ENCODE data around the gene UBQLN4. TPM values are rescaled to one million over a fixed set of nuclear protein-coding genes. Genes with fewer than 3 reads are reported as not detected.

UBQLN4 gene
- total RNA-seq, 1 donor = 13.0 TPM

DNA sequence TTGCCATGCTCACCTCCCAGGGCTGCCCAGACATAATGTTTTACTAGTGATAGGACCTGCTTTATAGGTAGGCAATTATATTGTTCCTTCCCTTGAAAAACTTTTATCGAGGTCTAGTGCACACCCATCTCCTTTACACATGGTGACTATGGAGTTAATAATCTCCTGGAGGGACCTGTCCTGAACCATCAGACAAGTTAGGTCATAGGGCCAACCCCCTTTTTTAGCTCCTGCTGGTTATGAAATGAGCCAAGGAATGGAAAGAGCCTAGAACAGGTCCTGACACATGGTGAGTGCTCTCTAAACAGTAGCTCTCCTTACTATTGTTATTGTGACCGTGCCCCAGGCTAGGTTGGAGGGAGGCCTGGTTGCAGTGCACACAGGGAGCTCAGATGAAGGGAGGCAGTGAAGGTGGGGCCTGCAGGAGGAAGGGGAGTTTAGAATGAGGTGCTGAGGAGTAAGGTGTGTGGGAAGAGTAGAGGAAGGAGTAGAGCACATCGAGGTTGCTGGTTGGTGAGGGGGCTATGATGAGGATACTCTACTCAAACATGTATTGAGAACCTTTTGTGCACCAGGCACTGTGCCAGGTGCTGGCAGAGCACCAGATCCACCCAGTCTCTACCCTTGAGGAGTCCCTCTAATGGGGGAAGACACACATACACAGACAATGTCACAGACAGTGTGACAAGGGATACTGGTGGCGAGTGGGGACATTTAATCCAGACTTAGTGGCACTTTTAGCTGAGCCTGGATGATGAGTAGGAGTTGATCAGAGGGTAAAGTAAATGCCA lies 46.8 kb upstream of the UBQLN4 start:
- Histone ChIP-seq H3K4me2 (ENCODE audit: insufficient read depth, low read length) (no peak overlapping the region), H3K79me2 (ENCODE audit: insufficient read depth, low read length) (peaks cover 21% of the 10 kb centered on the region), H3K4me1 (ENCODE audit: insufficient read depth, low read length) (peaks cover 63% of the 10 kb centered on the region), H3K27ac (ENCODE audit: low read depth, low read length) (peak overlapping the region; percentile 20), H3K9me3 (ENCODE audit: low read depth, low read length) (no peaks in the 10 kb centered on the region), H3K4me3 (ENCODE audit: insufficient read depth, low read length) (no peak overlapping the region), H3K36me3 (ENCODE audit: insufficient read depth, low read length) (no peaks in the 10 kb centered on the region), H2AFZ (ENCODE audit: low read length) (no peak overlapping the region), H4K20me1 (ENCODE audit: insufficient read depth, low read length) (no peaks in the 10 kb centered on the region), H3K27me3 (ENCODE audit: insufficient read depth, low read length) (no peaks in the 10 kb centered on the region)
- TF ChIP-seq CTCF (IDR thresholded peaks at IDR 0.05; ENCODE audit: extremely low read depth, low read depth, low read length) = no peak
- no peak for DNase-seq (ENCODE audit: insufficient read length, low spot score, missing footprints)

DNA sequence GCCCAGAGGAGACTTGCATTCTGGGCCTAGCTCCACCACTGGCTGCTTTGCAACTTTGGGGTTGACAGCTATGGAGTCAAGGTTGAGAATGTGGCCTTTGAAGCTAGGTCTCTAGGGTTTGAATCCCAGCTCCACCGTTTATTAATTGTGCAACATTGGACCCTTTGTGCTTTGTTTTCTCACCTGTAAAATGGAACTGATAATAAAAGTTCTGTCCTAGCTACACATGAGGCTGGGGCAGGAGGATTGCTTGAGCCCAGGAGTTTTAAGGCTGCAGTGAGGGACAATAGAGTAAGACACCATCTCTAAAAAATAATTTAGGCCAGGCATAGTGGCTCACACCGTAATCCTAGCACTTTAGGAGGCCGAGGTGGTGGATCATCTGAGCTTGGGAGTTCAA lies 45.7 kb upstream of the UBQLN4 start:
- H3K27ac ChIP-seq (ENCODE audit: low read depth, low read length) = no peak overlapping the region
- H3K79me2 ChIP-seq (ENCODE audit: insufficient read depth, low read length) = peaks cover 11% of the 10 kb centered on the region
- H3K36me3 ChIP-seq (ENCODE audit: insufficient read depth, low read length) = no peaks in the 10 kb centered on the region
- H4K20me1 ChIP-seq (ENCODE audit: insufficient read depth, low read length) = no peaks in the 10 kb centered on the region
- H3K4me1 ChIP-seq (ENCODE audit: insufficient read depth, low read length) = peaks cover 52% of the 10 kb centered on the region
- no peaks in the 10 kb centered on the region for H3K27me3 ChIP-seq (ENCODE audit: insufficient read depth, low read length)
- no peak overlapping the region for H3K4me2 ChIP-seq (ENCODE audit: insufficient read depth, low read length)
- H3K9me3 ChIP-seq (ENCODE audit: low read depth, low read length) = no peaks in the 10 kb centered on the region
- DNase-seq (ENCODE audit: insufficient read length, low spot score, missing footprints) = no peak
- no peak for TF ChIP-seq CTCF (IDR thresholded peaks at IDR 0.05; ENCODE audit: extremely low read depth, low read depth, low read length)
- H2AFZ ChIP-seq (ENCODE audit: low read length) = no peak overlapping the region
- no peak overlapping the region for H3K4me3 ChIP-seq (ENCODE audit: insufficient read depth, low read length)

DNA sequence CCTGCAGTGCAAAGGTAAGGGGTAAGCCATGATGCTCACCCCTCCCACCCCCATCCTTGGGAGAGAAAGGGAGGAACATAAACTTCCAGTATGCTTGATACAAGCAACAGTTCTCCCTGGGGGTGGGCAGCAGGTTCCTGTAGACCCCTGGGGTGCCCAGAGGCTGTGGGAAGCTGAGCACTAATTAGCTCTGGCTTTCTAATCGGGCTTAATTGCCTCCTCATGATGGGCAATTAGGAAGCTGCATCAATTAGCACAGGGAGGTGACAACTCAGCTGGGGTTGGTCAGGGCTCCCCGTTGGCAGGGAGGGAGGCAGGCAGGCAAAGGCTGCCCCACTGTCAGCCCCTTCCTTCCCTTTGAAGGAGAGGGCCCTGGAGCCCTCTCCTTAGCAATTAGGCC lies 45.2 kb upstream of the UBQLN4 start:
- Histone ChIP-seq H3K27ac (ENCODE audit: low read depth, low read length) (no peak overlapping the region), H3K4me2 (ENCODE audit: insufficient read depth, low read length) (no peak overlapping the region), H3K9me3 (ENCODE audit: low read depth, low read length) (no peaks in the 10 kb centered on the region), H3K79me2 (ENCODE audit: insufficient read depth, low read length) (peaks cover 11% of the 10 kb centered on the region), H3K4me1 (ENCODE audit: insufficient read depth, low read length) (peaks cover 47% of the 10 kb centered on the region), H3K36me3 (ENCODE audit: insufficient read depth, low read length) (no peaks in the 10 kb centered on the region), H2AFZ (ENCODE audit: low read length) (no peak overlapping the region), H3K27me3 (ENCODE audit: insufficient read depth, low read length) (no peaks in the 10 kb centered on the region), H4K20me1 (ENCODE audit: insufficient read depth, low read length) (no peaks in the 10 kb centered on the region), H3K4me3 (ENCODE audit: insufficient read depth, low read length) (no peak overlapping the region)
- no peak for DNase-seq (ENCODE audit: insufficient read length, low spot score, missing footprints)
- TF ChIP-seq CTCF (IDR thresholded peaks at IDR 0.05; ENCODE audit: extremely low read depth, low read depth, low read length) = no peak

DNA sequence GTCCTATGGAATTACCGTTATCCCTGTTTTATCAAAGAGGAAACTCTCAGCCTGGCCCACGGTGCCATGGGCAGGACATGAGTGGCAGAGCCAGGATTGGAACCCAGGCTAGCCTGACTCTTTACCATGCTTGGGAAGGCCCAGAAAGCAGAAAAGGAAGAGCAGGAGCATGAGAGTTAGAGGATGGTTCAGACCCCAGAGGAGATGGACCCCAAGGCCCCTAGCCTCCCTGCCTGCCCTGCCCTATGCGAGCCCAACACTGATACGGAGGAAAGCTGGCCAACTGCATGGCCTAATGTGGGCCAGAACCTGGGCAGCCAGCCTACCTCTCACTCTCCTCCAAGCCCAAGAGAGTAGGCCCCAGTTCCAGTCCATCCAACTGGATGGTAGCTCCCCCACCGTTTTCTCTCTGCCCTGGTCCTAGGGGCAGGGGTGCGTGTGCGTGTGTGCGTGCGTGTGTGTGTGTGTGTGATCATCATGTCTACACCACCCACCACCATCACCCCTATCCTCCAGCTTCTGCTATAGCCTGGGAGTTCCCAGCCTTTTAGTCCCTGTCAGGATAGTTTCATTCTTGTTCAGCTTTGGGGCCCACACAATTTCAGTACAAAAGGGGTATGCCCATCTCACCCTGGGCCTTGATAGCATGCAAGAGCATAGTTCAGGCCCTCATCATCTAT lies 44.0 kb upstream of the UBQLN4 start:
- no peak overlapping the region for H3K4me2 ChIP-seq (ENCODE audit: insufficient read depth, low read length)
- H3K4me1 ChIP-seq (ENCODE audit: insufficient read depth, low read length) = peaks cover 35% of the 10 kb centered on the region
- no peak for TF ChIP-seq CTCF (IDR thresholded peaks at IDR 0.05; ENCODE audit: extremely low read depth, low read depth, low read length)
- H3K36me3 ChIP-seq (ENCODE audit: insufficient read depth, low read length) = no peaks in the 10 kb centered on the region
- no peaks in the 10 kb centered on the region for H4K20me1 ChIP-seq (ENCODE audit: insufficient read depth, low read length)
- H3K27me3 ChIP-seq (ENCODE audit: insufficient read depth, low read length) = no peaks in the 10 kb centered on the region
- H3K79me2 ChIP-seq (ENCODE audit: insufficient read depth, low read length) = peaks cover 6% of the 10 kb centered on the region
- H2AFZ ChIP-seq (ENCODE audit: low read length) = no peak overlapping the region
- H3K9me3 ChIP-seq (ENCODE audit: low read depth, low read length) = no peaks in the 10 kb centered on the region
- DNase-seq (ENCODE audit: insufficient read length, low spot score, missing footprints) = no peak
- no peak overlapping the region for H3K4me3 ChIP-seq (ENCODE audit: insufficient read depth, low read length)
- H3K27ac ChIP-seq (ENCODE audit: low read depth, low read length) = peak overlapping the region; percentile 86
